ENCODE data around the gene HEPHL1.

HEPHL1 gene

DNA sequence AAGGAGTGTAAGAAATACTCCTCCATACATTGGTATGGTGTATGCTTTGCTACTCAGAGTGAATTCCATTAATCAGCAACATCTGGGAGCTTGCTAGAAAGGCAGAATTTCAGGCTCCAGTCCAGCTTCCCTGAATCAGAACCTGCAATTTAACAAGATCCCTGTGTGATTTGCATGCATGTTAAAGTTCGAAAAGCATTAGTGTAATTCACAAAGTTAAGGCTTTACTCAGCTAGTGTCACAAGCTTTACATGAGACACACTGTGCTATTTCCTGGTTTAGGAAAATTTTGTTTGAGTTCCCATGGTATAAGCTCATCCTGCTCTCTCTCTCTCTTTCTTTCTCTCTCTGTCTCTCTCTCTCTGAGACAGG lies 37.0 kb upstream of the HEPHL1 start:
- no peak overlapping the region for H3K4me3 ChIP-seq (ENCODE audit: low read depth, low read length)
- TF ChIP-seq, protein P1, sequence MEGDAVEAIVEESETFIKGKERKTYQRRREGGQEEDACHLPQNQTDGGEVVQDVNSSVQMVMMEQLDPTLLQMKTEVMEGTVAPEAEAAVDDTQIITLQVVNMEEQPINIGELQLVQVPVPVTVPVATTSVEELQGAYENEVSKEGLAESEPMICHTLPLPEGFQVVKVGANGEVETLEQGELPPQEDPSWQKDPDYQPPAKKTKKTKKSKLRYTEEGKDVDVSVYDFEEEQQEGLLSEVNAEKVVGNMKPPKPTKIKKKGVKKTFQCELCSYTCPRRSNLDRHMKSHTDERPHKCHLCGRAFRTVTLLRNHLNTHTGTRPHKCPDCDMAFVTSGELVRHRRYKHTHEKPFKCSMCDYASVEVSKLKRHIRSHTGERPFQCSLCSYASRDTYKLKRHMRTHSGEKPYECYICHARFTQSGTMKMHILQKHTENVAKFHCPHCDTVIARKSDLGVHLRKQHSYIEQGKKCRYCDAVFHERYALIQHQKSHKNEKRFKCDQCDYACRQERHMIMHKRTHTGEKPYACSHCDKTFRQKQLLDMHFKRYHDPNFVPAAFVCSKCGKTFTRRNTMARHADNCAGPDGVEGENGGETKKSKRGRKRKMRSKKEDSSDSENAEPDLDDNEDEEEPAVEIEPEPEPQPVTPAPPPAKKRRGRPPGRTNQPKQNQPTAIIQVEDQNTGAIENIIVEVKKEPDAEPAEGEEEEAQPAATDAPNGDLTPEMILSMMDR (IDR thresholded peaks at IDR 0.05; ENCODE audit: low read depth, low read length) = no peak
- in situ Hi-C loops (cut with HindIII; ENCODE audit: low sequenced_read_pairs) = no loop called here
- DNase-seq (ENCODE audit: low read depth, low spot score) = no peak

DNA sequence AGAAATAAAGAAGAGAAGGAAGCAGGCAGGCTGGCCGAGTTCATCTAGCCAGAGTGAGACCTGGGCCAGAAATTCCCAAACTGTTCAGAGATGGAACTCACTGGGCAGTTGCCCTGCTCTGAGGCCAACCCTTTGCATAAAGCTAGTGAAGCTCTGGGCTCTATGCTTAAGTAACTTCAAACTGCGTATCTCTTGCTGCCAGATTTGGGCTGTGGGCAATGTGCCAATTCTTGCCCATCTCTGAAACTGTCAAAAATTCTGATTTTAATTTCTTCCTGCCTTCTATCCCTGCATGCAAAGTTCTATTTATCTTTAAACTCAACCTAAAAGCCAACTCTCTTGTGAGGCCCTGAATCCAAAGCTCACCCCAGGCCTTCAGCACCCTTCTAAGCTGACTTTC lies 36.2 kb upstream of the HEPHL1 start:
- TF ChIP-seq, protein P1 (IDR thresholded peaks at IDR 0.05; ENCODE audit: low read depth, low read length) = no peak
- H3K4me3 ChIP-seq (ENCODE audit: low read depth, low read length) = no peak overlapping the region
- DNase-seq (ENCODE audit: low read depth, low spot score) = no peak
- in situ Hi-C loops (cut with HindIII; ENCODE audit: low sequenced_read_pairs) = no loop called here

DNA sequence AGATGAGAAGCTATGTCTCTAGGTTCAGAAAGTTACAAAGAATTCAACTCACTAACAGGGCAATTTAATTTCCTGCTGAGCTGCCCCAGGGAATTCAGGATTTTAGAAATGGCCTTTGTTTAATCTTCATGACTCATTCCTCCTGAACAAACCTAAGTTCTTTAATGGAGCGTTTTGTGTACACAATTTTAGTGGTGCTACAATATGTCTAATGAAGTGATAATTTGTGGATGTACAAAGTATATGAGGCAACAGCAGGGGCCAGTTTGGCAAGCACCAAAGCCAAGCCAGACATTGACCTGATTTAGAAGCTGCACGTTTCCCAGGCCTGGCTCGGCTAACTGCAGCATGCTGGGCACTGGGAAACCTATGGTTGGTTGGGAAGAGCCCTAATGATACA lies 34.4 kb upstream of the HEPHL1 start:
- H3K4me3 ChIP-seq (ENCODE audit: low read depth, low read length) = no peak overlapping the region
- in situ Hi-C loops (cut with HindIII; ENCODE audit: low sequenced_read_pairs) = no loop called here
- TF ChIP-seq, protein P1 (IDR thresholded peaks at IDR 0.05; ENCODE audit: low read depth, low read length) = no peak
- DNase-seq (ENCODE audit: low read depth, low spot score) = peak; percentile 73

DNA sequence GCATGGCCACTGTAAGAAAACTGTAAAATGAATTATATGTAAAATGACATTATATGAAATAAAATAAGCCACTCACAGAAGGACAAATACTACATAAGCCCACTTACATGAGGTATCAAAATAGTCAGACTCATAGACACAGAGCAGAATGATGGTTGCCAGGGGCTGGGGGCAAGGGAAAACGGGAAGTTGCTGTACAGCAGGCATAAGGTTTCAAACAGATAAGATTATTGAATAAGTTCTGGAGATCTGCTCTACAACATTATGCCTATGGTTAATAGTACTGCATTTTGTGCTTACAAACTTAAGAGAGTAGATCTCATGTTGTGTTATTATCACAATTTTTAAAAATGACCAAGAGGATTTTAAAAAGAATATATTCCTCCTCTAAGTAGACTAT lies 32.7 kb upstream of the HEPHL1 start:
- TF ChIP-seq, protein P1 (IDR thresholded peaks at IDR 0.05; ENCODE audit: low read depth, low read length) = no peak
- in situ Hi-C loops (cut with HindIII; ENCODE audit: low sequenced_read_pairs) = no loop called here
- DNase-seq (ENCODE audit: low read depth, low spot score) = no peak
- H3K4me3 ChIP-seq (ENCODE audit: low read depth, low read length) = no peak overlapping the region

DNA sequence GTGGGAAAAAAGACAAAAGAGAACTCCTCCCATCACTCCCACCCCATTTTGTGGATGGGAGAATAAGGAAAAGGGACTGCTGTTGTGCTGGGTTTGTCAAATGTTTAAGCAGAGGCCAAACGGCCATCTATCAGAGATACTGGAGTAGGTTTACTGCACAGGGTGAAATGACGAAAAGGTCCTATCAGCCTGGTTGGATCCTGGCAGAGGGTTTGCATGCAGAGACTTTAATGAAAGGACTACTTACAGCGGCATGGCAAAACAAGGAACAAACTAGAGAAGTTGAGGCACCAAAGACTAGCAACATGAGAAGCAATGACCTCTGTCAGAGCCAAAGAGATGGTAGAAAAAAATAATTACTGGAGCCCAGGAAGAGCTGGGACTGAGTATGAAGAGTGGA lies 32.2 kb upstream of the HEPHL1 start:
- DNase-seq (ENCODE audit: low read depth, low spot score) = no peak
- TF ChIP-seq, protein P1 (IDR thresholded peaks at IDR 0.05; ENCODE audit: low read depth, low read length) = no peak
- no peak overlapping the region for H3K4me3 ChIP-seq (ENCODE audit: low read depth, low read length)
- in situ Hi-C loops (cut with HindIII; ENCODE audit: low sequenced_read_pairs) = no loop called here

DNA sequence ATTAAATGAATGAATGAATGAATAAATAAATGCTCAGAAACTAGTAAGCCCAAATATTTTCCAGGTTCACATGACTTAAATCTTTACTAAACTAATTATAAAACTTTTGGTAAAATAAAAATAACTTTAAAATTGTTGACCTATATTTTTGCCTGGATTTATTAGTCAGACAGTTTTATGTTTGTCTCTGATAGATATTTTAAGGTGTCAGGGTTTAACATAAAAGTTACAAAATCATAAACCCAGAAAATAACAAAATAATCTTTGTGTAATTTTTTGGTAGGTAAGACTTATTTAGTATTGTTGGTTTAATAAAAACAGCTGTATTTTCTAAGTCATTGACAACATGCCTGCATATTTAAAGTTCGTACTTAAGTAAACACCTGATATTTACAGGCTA lies 27.4 kb upstream of the HEPHL1 start:
- no peak overlapping the region for H3K4me3 ChIP-seq (ENCODE audit: low read depth, low read length)
- in situ Hi-C loops (cut with HindIII; ENCODE audit: low sequenced_read_pairs) = no loop called here
- DNase-seq (ENCODE audit: low read depth, low spot score) = peak; percentile 14
- TF ChIP-seq, protein P1 (IDR thresholded peaks at IDR 0.05; ENCODE audit: low read depth, low read length) = no peak

DNA sequence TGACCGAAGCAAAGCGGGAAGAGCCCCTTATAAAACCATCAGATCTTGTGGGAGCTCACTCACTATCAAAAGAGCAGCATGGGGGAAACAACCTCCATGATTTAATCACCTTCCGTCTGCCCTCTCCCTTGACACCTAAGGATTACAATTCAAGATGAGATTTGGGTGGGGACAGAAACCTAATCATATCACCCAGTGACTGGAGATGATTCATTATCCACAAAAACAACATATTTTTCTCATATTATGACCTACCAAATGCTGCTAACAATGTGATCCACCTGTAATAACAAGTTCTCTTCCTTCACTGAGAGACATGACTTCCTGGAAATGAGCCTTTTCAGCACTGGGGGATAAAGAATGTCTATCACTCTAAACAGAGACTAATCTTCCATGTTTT lies 23.4 kb upstream of the HEPHL1 start:
- in situ Hi-C loops (cut with HindIII; ENCODE audit: low sequenced_read_pairs) = no loop called here
- DNase-seq (ENCODE audit: low read depth, low spot score) = no peak
- H3K4me3 ChIP-seq (ENCODE audit: low read depth, low read length) = no peak overlapping the region
- TF ChIP-seq, protein P1 (IDR thresholded peaks at IDR 0.05; ENCODE audit: low read depth, low read length) = no peak

Data from astrocyte of the spinal cord (primary cell).